ENCODE data around the gene CFAP43. TPM values are rescaled to one million over a fixed set of nuclear protein-coding genes. Genes with fewer than 3 reads are reported as not detected.

Gene CFAP43
- total RNA-seq, 1 donor from 2014 or later = not detected

DNA sequence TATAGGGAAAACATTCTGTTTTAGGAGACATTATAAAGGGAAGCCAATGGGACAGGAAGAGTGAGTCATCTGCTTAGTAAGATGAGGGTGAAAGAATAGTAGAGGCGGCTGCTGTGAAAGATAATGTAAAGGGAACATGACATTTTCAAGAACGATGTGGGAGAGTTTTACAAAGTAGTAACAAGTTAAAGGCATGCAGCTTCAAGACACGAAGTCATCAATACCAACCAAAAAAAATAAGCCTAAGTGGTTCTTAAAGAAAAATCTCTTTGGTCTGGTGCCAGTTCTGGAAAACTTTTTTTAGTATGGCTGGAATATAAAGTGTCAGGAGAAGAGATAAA lies 28.6 kb upstream of the CFAP43 start:
- peak overlapping the region; percentile 47 for H3K27ac Mint-ChIP-seq (ENCODE audit: unreplicated experiment)
- no peaks in the 10 kb centered on the region for H3K9me3 Mint-ChIP-seq (ENCODE audit: unreplicated experiment)
- peaks cover 39% of the 10 kb centered on the region for H3K36me3 Mint-ChIP-seq (ENCODE audit: unreplicated experiment)
- no peak overlapping the region for H3K4me3 Mint-ChIP-seq (ENCODE audit: unreplicated experiment)
- DNase-seq (ENCODE audit: extremely low spot score, unreplicated experiment) = no peak
- peaks cover 35% of the 10 kb centered on the region for H3K4me1 Mint-ChIP-seq (ENCODE audit: unreplicated experiment)
- TF ChIP-seq, protein P1, sequence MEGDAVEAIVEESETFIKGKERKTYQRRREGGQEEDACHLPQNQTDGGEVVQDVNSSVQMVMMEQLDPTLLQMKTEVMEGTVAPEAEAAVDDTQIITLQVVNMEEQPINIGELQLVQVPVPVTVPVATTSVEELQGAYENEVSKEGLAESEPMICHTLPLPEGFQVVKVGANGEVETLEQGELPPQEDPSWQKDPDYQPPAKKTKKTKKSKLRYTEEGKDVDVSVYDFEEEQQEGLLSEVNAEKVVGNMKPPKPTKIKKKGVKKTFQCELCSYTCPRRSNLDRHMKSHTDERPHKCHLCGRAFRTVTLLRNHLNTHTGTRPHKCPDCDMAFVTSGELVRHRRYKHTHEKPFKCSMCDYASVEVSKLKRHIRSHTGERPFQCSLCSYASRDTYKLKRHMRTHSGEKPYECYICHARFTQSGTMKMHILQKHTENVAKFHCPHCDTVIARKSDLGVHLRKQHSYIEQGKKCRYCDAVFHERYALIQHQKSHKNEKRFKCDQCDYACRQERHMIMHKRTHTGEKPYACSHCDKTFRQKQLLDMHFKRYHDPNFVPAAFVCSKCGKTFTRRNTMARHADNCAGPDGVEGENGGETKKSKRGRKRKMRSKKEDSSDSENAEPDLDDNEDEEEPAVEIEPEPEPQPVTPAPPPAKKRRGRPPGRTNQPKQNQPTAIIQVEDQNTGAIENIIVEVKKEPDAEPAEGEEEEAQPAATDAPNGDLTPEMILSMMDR (IDR thresholded peaks at IDR 0.05) = no peak
- H3K27me3 Mint-ChIP-seq (ENCODE audit: unreplicated experiment) = no peaks in the 10 kb centered on the region

GRCh38 chr10:104259999-104260774 lies 28.0 kb upstream of the CFAP43 start:
- Mint-ChIP-seq H3K27me3 (ENCODE audit: unreplicated experiment) (no peaks in the 10 kb centered on the region), H3K4me1 (ENCODE audit: unreplicated experiment) (peaks cover 38% of the 10 kb centered on the region)
- DNase-seq (ENCODE audit: extremely low spot score, unreplicated experiment) = no peak

DNA sequence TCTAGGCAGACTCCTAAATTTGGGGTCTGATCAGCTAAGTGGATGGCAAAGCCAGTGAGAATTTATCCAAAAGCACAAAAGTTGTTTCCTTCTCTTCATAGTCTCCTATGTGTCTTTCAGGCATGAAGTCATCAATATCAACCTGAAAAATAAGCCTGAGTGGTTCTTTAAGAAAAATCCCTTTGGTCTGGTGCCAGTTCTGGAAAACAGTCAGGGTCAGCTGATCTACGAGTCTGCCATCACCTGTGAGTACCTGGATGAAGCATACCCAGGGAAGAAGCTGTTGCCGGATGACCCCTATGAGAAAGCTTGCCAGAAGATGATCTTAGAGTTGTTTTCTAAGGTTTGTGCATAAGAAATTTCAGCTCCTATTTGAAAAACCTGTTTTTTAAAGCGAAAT lies 27.3 kb upstream of the CFAP43 start:
- H3K36me3 Mint-ChIP-seq (ENCODE audit: unreplicated experiment) = peaks cover 33% of the 10 kb centered on the region
- H3K27ac Mint-ChIP-seq (ENCODE audit: unreplicated experiment) = peak overlapping the region; percentile 40

More at GRCh38 chr10:104259999-104260774, 28.0 kb upstream of the CFAP43 start:
- H3K27ac Mint-ChIP-seq (ENCODE audit: unreplicated experiment) = peak overlapping the region; percentile 47
- peaks cover 33% of the 10 kb centered on the region for H3K36me3 Mint-ChIP-seq (ENCODE audit: unreplicated experiment)
- no peaks in the 10 kb centered on the region for H3K9me3 Mint-ChIP-seq (ENCODE audit: unreplicated experiment)
- TF ChIP-seq, protein P1 (IDR thresholded peaks at IDR 0.05) = no peak
- no peak overlapping the region for H3K4me3 Mint-ChIP-seq (ENCODE audit: unreplicated experiment)

DNA sequence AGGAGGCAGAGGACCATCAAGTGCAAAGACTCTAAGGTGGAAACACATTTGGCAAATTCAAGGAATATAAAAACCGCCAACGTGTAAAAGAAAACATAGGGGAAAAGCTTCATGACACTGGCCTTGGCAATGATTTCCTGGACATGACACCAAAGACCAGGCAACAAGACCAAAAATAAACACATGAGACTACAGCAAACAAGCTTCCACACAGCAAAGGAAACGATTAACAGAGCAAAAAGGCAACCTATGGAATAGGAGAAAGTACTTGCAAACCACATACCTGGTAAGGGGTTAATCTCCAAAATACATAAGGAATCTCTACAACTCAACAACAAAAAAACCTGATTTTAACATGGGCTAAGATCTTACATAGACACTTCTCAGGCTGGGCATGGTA lies 26.0 kb upstream of the CFAP43 start:
- Mint-ChIP-seq H3K27me3 (ENCODE audit: unreplicated experiment) (no peaks in the 10 kb centered on the region), H3K27ac (ENCODE audit: unreplicated experiment) (peak overlapping the region; percentile 34), H3K4me3 (ENCODE audit: unreplicated experiment) (no peak overlapping the region), H3K4me1 (ENCODE audit: unreplicated experiment) (peaks cover 49% of the 10 kb centered on the region), H3K9me3 (ENCODE audit: unreplicated experiment) (no peaks in the 10 kb centered on the region), H3K36me3 (ENCODE audit: unreplicated experiment) (peaks cover 25% of the 10 kb centered on the region)
- DNase-seq (ENCODE audit: extremely low spot score, unreplicated experiment) = no peak
- TF ChIP-seq, protein P1 (IDR thresholded peaks at IDR 0.05) = no peak

More for the DNA sequence above, 27.3 kb upstream of the CFAP43 start:
- no peaks in the 10 kb centered on the region for H3K9me3 Mint-ChIP-seq (ENCODE audit: unreplicated experiment)
- H3K4me1 Mint-ChIP-seq (ENCODE audit: unreplicated experiment) = peaks cover 39% of the 10 kb centered on the region
- H3K4me3 Mint-ChIP-seq (ENCODE audit: unreplicated experiment) = no peak overlapping the region
- no peaks in the 10 kb centered on the region for H3K27me3 Mint-ChIP-seq (ENCODE audit: unreplicated experiment)
- no peak for DNase-seq (ENCODE audit: extremely low spot score, unreplicated experiment)
- TF ChIP-seq, protein P1 (IDR thresholded peaks at IDR 0.05) = no peak

- no peak overlapping the region for H3K4me3 Mint-ChIP-seq (ENCODE audit: unreplicated experiment)
- H3K9me3 Mint-ChIP-seq (ENCODE audit: unreplicated experiment) = no peaks in the 10 kb centered on the region
- H3K27ac Mint-ChIP-seq (ENCODE audit: unreplicated experiment) = peak overlapping the region; percentile 55
- no peaks in the 10 kb centered on the region for H3K27me3 Mint-ChIP-seq (ENCODE audit: unreplicated experiment)
- H3K4me1 Mint-ChIP-seq (ENCODE audit: unreplicated experiment) = peaks cover 49% of the 10 kb centered on the region
- TF ChIP-seq, protein P1 (IDR thresholded peaks at IDR 0.05) = no peak
- DNase-seq (ENCODE audit: extremely low spot score, unreplicated experiment) = no peak
- peaks cover 25% of the 10 kb centered on the region for H3K36me3 Mint-ChIP-seq (ENCODE audit: unreplicated experiment)
Observed at GRCh38 chr10:104257235-104257634, 25.1 kb upstream of the CFAP43 start.
